ENCODE measurements around the gene CDA.

CDA gene

GRCh38 chr1:20621012-20621411 is 32.1 kb downstream of the CDA start:
- CTCF ChIA-PET: interaction anchor here (0.6 to 1.9 kb wide), 3 partner anchors 12 to 36 kb away, joined by 3 to 6 read pairs (median 3); no protein-coding TSS in a partner anchor

GRCh38 chr1:20624709-20625108 is 35.8 kb downstream of the CDA start:
- no peak for DNase-seq (ENCODE audit: extremely low spot score)
- POLR2A ChIA-PET: no interaction called here
- CTCF ChIA-PET: interaction anchor here (2.5 kb wide), 1 partner anchor 9 kb away, joined by 15 read pairs; the partner anchor contains the start of gene PINK1
- TF ChIP-seq CTCF (IDR thresholded peaks at IDR 0.05; ENCODE audit: control extremely low read depth, extremely low read depth, low read depth, missing control alignments): no peak

More at GRCh38 chr1:20621012-20621411, 32.1 kb downstream of the CDA start:
- POLR2A ChIA-PET: no interaction called here
- no peak for TF ChIP-seq CTCF (IDR thresholded peaks at IDR 0.05; ENCODE audit: control extremely low read depth, extremely low read depth, low read depth, missing control alignments)
- DNase-seq (ENCODE audit: extremely low spot score): no peak

GRCh38 chr1:20625176-20626097 is 36.5 kb downstream of the CDA start:
- DNase-seq (ENCODE audit: extremely low spot score): no peak
- CTCF ChIA-PET: interaction anchor here (2.5 kb wide), 1 partner anchor 8 kb away, joined by 15 read pairs; the partner anchor contains the start of gene PINK1
- TF ChIP-seq CTCF (IDR thresholded peaks at IDR 0.05; ENCODE audit: control extremely low read depth, extremely low read depth, low read depth, missing control alignments): no peak
- POLR2A ChIA-PET: no interaction called here

- TF ChIP-seq CTCF (IDR thresholded peaks at IDR 0.05; ENCODE audit: control extremely low read depth, extremely low read depth, low read depth, missing control alignments): no peak
- ChIA-PET POLR2A (no interaction called here), CTCF (interaction anchor here (2.5 kb wide), 1 partner anchor 8 kb away, joined by 15 read pairs; the partner anchor contains the start of gene PINK1)
- DNase-seq (ENCODE audit: extremely low spot score): no peak
Measured at GRCh38 chr1:20626098-20626427, 37.2 kb downstream of the CDA start.

GRCh38 chr1:20626524-20626923 is 37.6 kb downstream of the CDA start:
- TF ChIP-seq CTCF (IDR thresholded peaks at IDR 0.05; ENCODE audit: control extremely low read depth, extremely low read depth, low read depth, missing control alignments): no peak
- POLR2A ChIA-PET: no interaction called here

GRCh38 chr1:20630729-20631128 is 41.8 kb downstream of the CDA start:
- ChIA-PET CTCF (interaction anchor here (1.1 to 5.9 kb wide), 7 partner anchors 9 to 106 kb away, joined by 4 to 70 read pairs (median 9); partner anchors contain the start of gene DDOST), POLR2A (no interaction called here)
- TF ChIP-seq CTCF (IDR thresholded peaks at IDR 0.05; ENCODE audit: control extremely low read depth, extremely low read depth, low read depth, missing control alignments): no peak
- no peak for DNase-seq (ENCODE audit: extremely low spot score)

More at GRCh38 chr1:20626524-20626923, 37.6 kb downstream of the CDA start:
- DNase-seq (ENCODE audit: extremely low spot score): no peak
- CTCF ChIA-PET: no interaction called here

All from GM10248 (cell line).